GM18498 (cell line): Measurements from ENCODE around the gene OPRM1.

Experiments
- ATAC-seq: cut with Tn5 transposase; IDR thresholded peaks from one replicate; pipeline ENCODE4 v1.9.1; 2021; ENCODE audit warnings: mild to moderate bottlenecking, moderate library complexity; ENCODE audit not compliant: unreplicated experiment

The OPRM1 gene

DNA sequence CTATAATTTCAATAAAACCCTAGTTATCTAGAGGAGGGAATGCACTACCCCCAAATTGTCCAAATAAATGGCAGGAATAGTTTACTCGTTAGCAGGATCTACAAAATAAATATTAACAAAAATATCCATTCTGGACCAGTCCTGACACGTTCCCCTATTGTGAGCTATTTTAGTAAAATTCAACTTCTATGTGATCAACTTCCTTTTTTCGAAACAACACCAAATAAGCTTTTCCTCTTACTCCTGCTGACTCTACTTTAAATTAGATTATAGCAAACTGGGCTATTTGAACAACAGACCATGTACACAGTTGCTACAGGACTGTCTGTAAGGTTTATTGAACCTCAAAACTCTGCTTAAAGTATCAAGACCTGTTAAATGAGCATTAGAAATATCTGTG is 163.3 kb downstream of the OPRM1 start:
- no peak for ATAC-seq

- ATAC-seq: no peak
Measured at GRCh38 chr6:154202958-154203357, 163.9 kb downstream of the OPRM1 start.

DNA sequence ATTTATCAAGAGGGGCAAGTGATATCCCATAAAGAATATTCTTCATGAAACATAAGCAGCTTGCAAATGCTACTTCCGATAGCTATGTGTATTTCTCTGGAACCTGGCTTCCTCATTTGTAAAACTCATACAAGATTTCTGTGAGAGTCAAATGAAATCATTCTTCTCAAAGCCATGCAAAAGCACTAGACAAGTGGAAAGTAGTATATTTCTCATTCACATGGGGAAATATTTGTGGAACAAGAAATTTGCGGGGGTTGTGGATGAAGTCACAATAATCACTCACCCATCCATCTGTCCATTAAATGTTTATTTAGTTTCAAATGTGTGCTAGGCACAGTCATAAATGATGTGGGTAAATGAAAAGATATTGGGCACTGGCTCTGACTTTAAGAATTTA is 167.1 kb downstream of the OPRM1 start:
- ATAC-seq: no peak

- no peak for ATAC-seq
Measured at GRCh38 chr6:154206996-154207395, 168.0 kb downstream of the OPRM1 start.

DNA sequence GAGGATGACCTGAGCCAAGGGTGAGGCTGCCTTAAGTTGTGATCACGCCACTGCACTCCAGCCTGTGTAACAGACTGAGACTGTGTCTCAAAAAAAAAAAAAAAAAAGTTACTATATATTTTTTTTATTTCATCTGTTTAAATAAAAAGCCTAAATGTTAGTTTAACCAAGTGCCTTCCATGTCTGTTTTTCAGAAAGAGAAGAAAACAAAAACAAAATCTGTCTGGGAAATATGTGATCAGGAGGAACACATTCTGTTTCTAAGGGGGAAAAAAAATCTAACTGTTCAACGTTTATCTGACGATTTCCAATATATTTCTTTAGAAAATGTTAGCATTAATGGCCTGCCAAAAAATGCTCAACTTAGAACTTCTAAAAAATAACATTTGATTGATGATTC is 170.5 kb downstream of the OPRM1 start:
- ATAC-seq: no peak

DNA sequence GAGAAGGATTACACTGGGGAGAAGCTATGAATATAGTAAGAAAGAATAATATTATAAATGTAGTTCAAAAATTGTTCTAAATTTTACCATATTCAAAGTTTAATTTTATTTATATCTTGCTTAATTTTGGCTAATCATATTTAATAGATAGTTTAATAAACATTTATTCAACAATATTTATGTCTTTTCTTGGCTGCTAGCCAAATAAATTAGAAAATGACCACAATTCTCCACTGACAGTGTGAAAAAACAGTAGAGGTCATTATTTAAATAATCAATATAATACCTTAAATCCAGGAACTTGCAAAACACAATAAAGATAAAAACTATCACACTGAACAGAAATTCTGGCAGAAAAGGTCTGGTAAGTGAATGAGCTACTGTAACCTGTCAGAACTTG is 171.6 kb downstream of the OPRM1 start:
- no peak for ATAC-seq

GRCh38 chr6:154213782-154214181 is 174.7 kb downstream of the OPRM1 start:
- no peak for ATAC-seq

GRCh38 chr6:154218301-154218700 is 179.3 kb downstream of the OPRM1 start:
- no peak for ATAC-seq

DNA sequence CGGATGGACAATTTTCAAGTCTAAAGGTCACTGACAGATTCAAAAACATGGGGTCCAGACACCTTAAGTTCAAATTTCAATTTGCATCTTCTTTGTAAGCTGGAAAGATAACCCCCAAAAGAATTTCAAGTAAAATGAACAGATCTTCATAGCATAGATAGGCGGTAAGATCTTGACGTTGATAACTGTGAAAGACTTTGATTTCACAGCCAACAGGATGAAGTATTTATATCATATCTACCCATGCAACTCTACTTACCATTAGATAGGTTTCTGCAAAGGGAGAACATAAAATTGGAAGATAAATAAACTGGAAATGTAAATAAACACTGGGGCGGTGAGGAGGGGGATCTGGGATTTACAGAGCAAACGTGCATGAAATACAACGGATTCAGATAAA is 179.7 kb downstream of the OPRM1 start:
- no peak for ATAC-seq

DNA sequence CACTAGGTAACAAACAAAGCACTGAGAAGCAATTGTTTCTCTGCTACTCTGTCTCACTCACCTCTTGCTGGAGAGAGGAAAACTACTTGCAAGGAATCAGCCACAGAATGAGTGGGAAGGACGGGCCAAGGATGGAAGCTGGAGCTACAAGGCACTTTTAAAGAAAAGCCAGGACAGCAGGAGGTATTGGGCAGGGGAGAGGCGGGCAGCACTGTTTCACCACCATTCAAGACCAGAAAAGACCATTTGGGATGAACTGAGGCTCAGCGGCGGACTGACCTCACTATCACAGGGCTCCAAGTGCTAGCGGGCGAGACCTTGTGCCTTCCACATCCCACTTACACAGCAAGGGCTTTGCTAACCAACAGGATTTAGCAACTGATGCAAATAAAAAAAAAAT is 180.2 kb downstream of the OPRM1 start:
- no peak for ATAC-seq

GRCh38 chr6:154222716-154223115 is 183.7 kb downstream of the OPRM1 start:
- no peak for ATAC-seq

DNA sequence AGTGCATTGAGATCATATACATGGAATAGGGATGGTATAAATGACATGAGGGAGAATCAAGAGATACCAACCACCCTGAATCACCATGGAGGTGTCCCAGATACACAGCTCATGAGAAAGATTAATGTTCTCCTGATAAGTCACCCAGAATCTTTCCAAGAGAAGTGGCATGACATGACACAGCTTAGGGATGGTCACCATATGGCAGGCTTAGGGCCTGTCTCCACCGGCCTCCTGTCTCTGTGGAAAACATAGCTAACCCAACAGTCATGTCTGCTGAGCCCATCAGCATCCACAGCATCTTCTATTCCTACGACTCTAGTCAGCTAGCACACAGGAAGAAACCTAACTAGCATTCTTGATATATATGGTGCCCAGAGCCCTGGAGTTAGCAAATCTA is 184.3 kb downstream of the OPRM1 start:
- ATAC-seq: no peak

- ATAC-seq: no peak
Measured at GRCh38 chr6:154226461-154226860, 187.4 kb downstream of the OPRM1 start.

DNA sequence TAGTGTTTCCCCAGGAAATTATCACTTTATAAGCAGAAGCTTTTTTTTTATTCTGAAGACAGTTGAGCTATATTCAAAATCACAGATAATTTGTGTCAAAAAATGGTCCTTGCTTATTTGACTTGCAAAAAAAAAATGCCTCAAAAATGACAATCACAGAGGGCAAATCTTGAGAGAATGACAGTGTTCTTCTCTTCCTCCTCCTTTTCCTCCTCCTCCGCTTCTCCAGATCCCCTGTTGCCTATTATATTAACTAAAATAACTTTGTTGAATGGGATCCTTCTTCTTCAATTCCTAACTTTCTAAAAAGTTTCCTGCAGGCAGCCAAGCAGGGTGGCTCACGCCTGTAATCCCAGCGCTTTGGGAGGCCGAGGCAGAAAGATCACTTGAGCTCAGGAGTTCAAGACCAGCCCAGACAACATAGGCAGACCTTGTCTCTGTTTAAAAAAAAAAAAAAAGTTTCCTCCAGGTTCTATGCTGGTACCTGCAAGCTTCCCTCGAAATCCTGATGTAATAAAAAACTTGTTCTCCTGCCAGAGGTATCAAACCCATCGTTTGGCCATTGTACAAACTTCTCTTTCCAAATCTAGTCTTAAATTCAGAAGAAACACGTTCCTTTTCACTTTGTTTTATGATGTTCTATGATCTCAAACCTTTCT is 189.0 kb downstream of the OPRM1 start:
- ATAC-seq: no peak

GRCh38 chr6:154228521-154228905 is 189.5 kb downstream of the OPRM1 start:
- no peak for ATAC-seq

DNA sequence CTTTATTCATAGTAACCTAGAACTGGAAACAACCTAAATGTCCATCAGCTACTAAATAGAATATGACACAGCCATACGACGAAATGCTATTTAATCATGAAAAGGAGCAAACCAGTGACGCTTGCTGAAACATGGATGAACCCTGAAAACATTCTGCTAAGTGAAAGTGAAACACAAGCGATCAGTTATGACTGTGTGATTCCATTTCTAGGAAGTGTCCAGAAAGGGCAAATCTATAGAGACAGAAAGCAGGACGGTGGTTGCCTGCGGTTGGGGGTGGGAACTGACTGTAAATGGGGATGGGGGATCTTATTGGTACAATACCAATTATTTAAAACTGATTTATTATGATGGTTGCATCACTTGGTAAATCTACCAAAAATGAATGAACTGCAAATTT is 190.7 kb downstream of the OPRM1 start:
- peak; percentile 62 for ATAC-seq

- no peak for ATAC-seq
Measured at GRCh38 chr6:154230393-154230792, 191.4 kb downstream of the OPRM1 start.

DNA sequence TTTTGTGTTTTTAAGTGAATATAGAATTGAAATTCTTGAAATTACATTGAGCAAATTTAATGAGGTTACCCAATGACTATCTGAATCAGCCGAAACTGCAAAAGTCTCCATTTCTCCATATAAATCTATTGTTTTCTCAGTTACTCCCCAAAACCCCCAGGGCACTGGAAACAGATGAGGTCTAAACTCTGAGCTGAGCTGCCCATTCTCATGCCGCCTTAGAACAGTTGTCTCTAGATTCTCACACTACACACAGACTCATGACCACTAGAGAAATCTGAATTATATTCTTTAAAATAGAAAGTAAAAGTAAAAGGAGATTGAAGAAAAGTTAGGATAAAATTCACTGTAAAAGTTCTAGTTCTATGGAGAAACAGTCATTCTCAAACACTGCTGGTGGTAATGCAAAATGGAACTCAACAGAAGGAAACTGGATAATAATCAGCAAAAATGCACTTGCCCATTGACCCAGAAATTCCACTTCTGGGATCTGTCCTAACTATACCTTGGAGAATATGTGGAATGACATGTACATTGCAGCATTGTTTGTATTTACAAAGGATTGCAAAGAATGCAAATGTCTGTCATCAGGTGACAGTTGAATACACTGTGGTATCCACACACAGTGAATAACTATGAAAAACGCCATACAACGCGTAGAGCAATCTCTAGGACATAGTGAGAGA is 192.0 kb downstream of the OPRM1 start:
- ATAC-seq: no peak

GRCh38 chr6:154232013-154232910 is 193.2 kb downstream of the OPRM1 start:
- no peak for ATAC-seq

DNA sequence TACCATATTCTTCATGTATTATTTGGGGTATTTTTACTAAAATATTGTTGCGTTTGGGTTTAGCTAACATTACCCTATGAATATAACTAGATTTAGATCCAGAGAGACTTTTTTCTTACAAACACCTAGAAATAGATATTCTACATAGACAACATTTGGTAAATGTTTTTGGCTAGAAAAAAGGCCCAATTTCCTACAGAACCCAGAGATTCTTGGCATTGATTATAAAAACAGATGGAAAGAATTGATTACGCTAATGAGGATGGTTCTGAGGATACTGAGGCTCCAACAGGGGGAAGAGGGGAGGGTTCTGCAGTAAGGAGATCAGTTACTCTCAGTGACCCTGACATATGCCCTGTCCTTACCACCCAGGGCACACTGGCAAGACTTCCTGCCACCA is 194.3 kb downstream of the OPRM1 start:
- ATAC-seq: no peak

GRCh38 chr6:154234019-154234772 is 195.2 kb downstream of the OPRM1 start:
- peak; percentile 66 for ATAC-seq
